Osteoblast (primary cell): Measurements from ENCODE around the gene P3H2. TPM values are rescaled to one million over a fixed set of nuclear protein-coding genes. Genes with fewer than 3 reads are reported as not detected.
"Not testable (repeated sequence)": the region's sequence is repeated elsewhere in the genome, so short reads cannot be mapped to it uniquely, and the experiment has no call there.

Experiments
- DNase-seq: peaks from one replicate; pipeline ENCODE4 v3.0.0; 2011; ENCODE audit warnings: low spot score, mixed read lengths; ENCODE audit not compliant: insufficient read length; ENCODE audit errors: missing footprints
- H2AFZ ChIP-seq: 2 replicates; pipeline ENCODE4 v1.6.0; 2011; ENCODE audit warnings: mild to moderate bottlenecking, low read length
- H3K27ac ChIP-seq: 2 replicates; pipeline ENCODE4 v1.5.1; 2011; ENCODE audit warnings: mild to moderate bottlenecking, low read depth, low read length, moderate library complexity
- H3K27me3 ChIP-seq: 2 replicates; pipeline ENCODE4 v1.6.0; 2012; ENCODE audit warnings: mild to moderate bottlenecking, control low read depth, inconsistent platforms, low read length, moderate library complexity; ENCODE audit not compliant: insufficient read depth
- H3K36me3 ChIP-seq: 2 replicates; pipeline ENCODE4 v1.5.1; 2011; ENCODE audit warnings: mild to moderate bottlenecking, low read length, control low read depth, moderate library complexity; ENCODE audit not compliant: insufficient read depth
- H3K4me1 ChIP-seq: 2 replicates; pipeline ENCODE4 v1.5.1; 2011; ENCODE audit warnings: mild to moderate bottlenecking, low read length, control low read depth, moderate library complexity; ENCODE audit not compliant: insufficient read depth
- H3K4me2 ChIP-seq: 2 replicates; pipeline ENCODE4 v1.6.0; 2011; ENCODE audit warnings: mild to moderate bottlenecking, low read length; ENCODE audit not compliant: insufficient read depth
- H3K4me3 ChIP-seq: fragments of 200-600 bp; sonication (generic); 3 replicates; pipeline ENCODE4 v1.5.1; 2012; ENCODE audit warnings: mild to moderate bottlenecking, low read length, inconsistent platforms; ENCODE audit not compliant: insufficient read depth
- H3K79me2 ChIP-seq: 2 replicates; pipeline ENCODE4 v1.6.0; 2012; ENCODE audit warnings: mild to moderate bottlenecking, low read length, control low read depth, inconsistent platforms; ENCODE audit not compliant: insufficient read depth
- H3K9me3 ChIP-seq: 2 replicates; pipeline ENCODE4 v1.5.1; 2011; ENCODE audit warnings: low read depth, low read length, control low read depth
- H4K20me1 ChIP-seq: 2 replicates; pipeline ENCODE4 v1.6.0; 2012; ENCODE audit warnings: mild to moderate bottlenecking, low read length, control low read depth; ENCODE audit not compliant: insufficient read depth
- CTCF ChIP-seq: IDR thresholded peaks from 2 replicates; pipeline ENCODE4 v1.5.1; 2011; ENCODE audit warnings: mild to moderate bottlenecking, low read depth, low read length, moderate library complexity; ENCODE audit errors: extremely low read depth
- total RNA-seq: library from RNA; depleted of rRNA; stranded (reverse); fragments of >200 nt; gene quantifications from 2 replicates; pipeline ENCODE4 v1.2.3, GENCODE V29; 2012

P3H2 gene
- total RNA-seq, 1 donor, result 13.4 TPM

- TF ChIP-seq CTCF, result no peak
- H3K9me3 ChIP-seq, result no peaks in the 10 kb centered on the region
Observed at GRCh38 chr3:190158261-190158660, 37.6 kb upstream of the P3H2 start.

GRCh38 chr3:190155752-190156151 is 35.1 kb upstream of the P3H2 start:
- no peak overlapping the region for H3K4me2 ChIP-seq
- H3K4me3 ChIP-seq, result no peak overlapping the region
- no peaks in the 10 kb centered on the region for H3K36me3 ChIP-seq
- no peak overlapping the region for H3K27ac ChIP-seq
- no peaks in the 10 kb centered on the region for H3K79me2 ChIP-seq
- H2AFZ ChIP-seq, result no peak overlapping the region
- H3K9me3 ChIP-seq, result no peaks in the 10 kb centered on the region
- H3K27me3 ChIP-seq, result no peaks in the 10 kb centered on the region
- TF ChIP-seq CTCF, result no peak
- H3K4me1 ChIP-seq, result peaks cover 23% of the 10 kb centered on the region
- DNase-seq, result no peak
- no peaks in the 10 kb centered on the region for H4K20me1 ChIP-seq

More at GRCh38 chr3:190158261-190158660, 37.6 kb upstream of the P3H2 start:
- no peaks in the 10 kb centered on the region for H3K27me3 ChIP-seq
- H2AFZ ChIP-seq, result no peak overlapping the region
- DNase-seq, result peak; percentile 54
- H3K4me3 ChIP-seq, result no peak overlapping the region
- H3K4me1 ChIP-seq, result peaks cover 23% of the 10 kb centered on the region
- no peaks in the 10 kb centered on the region for H4K20me1 ChIP-seq
- no peaks in the 10 kb centered on the region for H3K36me3 ChIP-seq
- H3K4me2 ChIP-seq, result no peak overlapping the region
- H3K27ac ChIP-seq, result peak overlapping the region; percentile 60
- no peaks in the 10 kb centered on the region for H3K79me2 ChIP-seq

GRCh38 chr3:190150681-190151080 is 30.0 kb upstream of the P3H2 start:
- Histone ChIP-seq H3K9me3 (no peaks in the 10 kb centered on the region), H3K79me2 (no peaks in the 10 kb centered on the region), H2AFZ (no peak overlapping the region), H3K27ac (no peak overlapping the region), H3K36me3 (no peaks in the 10 kb centered on the region), H3K4me3 (no peak overlapping the region), H4K20me1 (no peaks in the 10 kb centered on the region), H3K27me3 (no peaks in the 10 kb centered on the region), H3K4me1 (peaks cover under 1% of the 10 kb centered on the region), H3K4me2 (no peak overlapping the region)
- no peak for TF ChIP-seq CTCF
- no peak for DNase-seq

- not testable (repeated sequence) for H3K4me2 ChIP-seq, H3K27me3 ChIP-seq, H3K79me2 ChIP-seq, H3K4me3 ChIP-seq, H3K9me3 ChIP-seq, H3K27ac ChIP-seq, H3K36me3 ChIP-seq, H3K4me1 ChIP-seq, DNase-seq, H4K20me1 ChIP-seq
- peak overlapping the region; percentile 25 for H2AFZ ChIP-seq
Observed at GRCh38 chr3:190149830-190150619, 29.3 kb upstream of the P3H2 start.

- H2AFZ ChIP-seq, H3K27me3 ChIP-seq, H3K27ac ChIP-seq, H3K4me2 ChIP-seq, H3K4me1 ChIP-seq, H3K9me3 ChIP-seq, H3K79me2 ChIP-seq, H3K4me3 ChIP-seq, H4K20me1 ChIP-seq, H3K36me3 ChIP-seq, DNase-seq: not testable (repeated sequence)
Observed at GRCh38 chr3:190144793-190145192, 24.1 kb upstream of the P3H2 start.
